DMS53 (cell line): ENCODE data around the gene TSR3.

Experiments used
- DNase-seq: peaks from one replicate; lab custom pipeline; 2025; lab: John Stamatoyannopoulos, UW

TSR3 gene

GRCh38 chr16:1323296-1324239, 28.1 kb downstream of the TSR3 start:
- peak; percentile 26 for DNase-seq

DNA sequence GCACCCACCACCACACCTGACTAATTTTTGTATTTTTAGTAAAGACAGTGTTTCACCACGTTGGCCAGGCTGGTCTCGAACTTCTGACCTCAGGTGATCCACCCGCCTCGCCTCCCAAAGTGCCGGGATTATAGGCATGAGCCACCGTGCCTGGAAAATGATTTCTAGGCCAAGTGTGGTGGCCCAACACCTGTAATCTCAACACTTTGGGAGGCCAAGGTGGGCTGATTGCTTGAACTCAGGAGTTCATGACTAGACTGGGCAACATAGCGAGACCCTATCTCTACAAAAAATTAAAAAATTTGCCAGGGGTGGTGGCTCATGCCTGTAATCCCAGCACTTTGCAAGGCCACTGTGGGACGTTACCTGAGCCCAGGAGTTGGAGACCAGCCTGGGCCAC, 29.3 kb downstream of the TSR3 start:
- no peak for DNase-seq

DNA sequence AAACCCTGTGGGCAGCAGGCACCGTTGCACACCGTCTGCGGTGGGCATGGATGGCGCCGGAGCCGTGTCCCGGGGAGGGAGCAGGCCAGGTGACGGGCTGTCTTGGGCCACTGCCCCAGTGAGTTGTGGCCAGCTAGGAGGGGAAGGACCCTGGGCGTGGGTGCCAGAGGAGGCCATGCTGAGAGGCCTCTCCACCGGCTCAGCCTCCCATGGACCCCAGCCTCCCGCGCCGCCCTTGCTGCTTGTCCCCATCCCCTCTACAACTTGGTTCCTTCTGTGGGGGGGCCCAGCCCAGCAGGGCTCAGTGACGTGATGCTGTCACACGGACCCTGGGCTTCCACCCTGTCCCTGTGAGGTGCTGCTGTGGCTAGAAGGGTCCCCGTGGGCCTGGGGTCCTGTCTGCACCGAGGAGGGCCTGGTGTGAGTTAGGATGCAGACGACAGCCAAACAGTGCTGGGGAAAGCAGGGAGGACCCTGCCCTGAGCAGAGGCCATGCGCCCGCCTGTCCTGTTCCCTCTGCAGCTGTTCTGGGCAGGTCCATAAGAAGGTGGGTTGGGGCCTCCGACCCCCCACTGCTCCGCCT, 30.9 kb downstream of the TSR3 start:
- no peak for DNase-seq

DNA sequence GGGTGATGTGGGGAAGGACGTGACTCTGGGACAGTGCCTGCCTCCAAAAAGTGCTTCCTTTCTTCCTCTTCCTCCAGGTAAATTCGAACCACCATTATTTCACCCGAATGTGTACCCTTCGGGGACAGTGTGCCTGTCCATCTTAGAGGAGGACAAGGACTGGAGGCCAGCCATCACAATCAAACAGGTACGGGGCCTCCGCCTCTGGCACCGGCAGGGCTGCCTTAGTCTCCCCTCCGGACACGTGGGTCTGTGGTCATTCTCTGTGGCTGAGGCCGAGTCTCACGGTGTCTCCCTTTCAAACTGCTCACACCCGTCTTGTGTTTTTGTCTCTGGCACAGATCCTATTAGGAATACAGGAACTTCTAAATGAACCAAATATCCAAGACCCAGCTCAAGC, 31.6 kb downstream of the TSR3 start:
- no peak for DNase-seq

DNA sequence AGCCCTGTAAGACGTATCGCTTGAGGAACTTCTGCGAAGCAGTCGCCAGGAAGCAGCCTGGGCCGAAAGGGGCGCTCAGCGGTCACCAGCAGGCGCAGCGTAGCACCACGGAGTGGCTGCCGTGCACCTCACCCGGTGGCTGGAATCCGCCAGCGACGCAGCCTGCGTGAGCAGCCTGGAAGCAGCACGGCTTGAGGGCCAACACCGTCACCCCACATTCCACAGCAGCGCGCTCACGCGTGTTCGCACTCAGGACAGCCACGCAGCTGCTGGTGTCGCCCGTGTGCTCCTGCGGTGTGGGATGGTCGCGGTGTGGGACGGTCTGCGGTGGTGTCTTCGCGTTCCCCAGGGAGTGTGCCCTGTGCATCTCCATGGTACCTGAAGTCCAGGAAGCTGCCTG, 32.6 kb downstream of the TSR3 start:
- no peak for DNase-seq

- DNase-seq, result no peak
These were observed 33.5 kb downstream of the TSR3 start for GRCh38 chr16:1318268-1318545.

DNA sequence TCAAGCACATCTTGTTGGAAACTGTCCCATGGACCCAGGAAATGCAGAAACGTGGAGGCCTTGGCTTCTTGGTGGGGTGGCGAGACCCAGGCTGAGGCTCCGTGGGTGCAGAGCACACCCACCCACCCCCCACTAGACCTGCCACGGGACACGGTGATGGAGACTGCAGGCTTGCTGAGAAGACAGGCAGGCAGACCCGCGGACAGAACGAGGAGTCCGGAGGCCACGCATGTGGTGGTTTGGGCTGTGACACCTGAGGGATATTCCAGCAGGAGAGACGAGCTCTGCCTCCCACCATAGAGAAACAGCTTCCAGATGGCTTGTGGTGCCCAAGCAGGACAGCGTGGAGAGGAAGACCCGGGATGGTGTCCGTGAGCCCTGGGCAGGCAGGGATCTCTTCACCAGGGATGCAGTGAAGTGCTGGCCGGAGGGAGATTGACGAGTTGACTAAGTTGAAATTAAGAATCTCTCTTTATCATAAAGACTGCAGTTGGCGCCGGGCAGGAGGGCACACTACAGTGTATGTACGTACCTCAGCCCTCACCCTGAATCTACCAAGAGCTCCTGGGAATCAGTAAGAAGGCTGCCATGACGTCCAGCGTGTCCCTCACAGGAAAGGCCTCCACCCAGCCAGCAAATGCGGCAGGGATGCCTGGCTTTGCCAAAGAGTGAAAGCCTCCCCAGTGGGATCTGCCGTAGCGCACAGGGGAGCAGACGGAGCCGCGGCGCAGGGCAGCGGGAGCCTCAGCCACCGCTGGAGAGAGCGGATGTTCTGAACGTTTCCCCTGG, 34.0 kb downstream of the TSR3 start:
- no peak for DNase-seq

- DNase-seq, result no peak
These were observed 35.7 kb downstream of the TSR3 start for GRCh38 chr16:1316033-1316405.

GRCh38 chr16:1315081-1316032, 36.3 kb downstream of the TSR3 start:
- no peak for DNase-seq

DNA sequence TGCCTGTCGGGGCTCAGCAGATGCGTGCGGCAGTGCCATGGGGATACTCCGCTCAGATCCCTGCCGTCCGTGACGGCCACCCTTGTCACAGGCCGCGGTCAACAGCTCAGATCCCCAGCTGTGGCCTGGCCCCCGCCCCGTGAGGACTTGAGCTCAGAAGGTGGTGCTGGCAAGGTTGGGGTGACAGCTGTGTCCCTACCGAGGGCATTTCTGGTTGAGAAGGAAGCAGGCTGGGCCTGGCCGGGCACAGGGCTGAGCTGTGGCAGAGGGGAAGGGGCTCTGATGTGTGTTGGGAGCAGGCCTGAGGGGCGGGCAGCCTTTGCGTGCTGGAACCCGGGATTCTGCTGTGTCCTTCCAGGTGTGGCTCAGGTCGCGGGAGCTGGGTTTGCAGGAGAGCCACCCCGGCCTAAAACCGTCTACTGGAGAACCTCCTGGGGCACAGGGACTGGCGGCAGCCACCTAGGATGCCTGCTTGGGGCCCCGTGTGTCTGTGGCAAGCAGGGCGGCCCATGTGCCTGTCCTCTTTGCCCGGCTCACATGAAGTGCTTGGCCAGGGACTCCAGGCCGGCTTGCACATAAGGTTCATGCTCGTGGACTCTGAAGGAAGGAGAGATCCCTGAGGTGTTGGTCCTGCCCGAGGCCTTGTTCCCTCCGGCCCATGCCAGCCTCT, 37.1 kb downstream of the TSR3 start:
- no peak for DNase-seq

DNA sequence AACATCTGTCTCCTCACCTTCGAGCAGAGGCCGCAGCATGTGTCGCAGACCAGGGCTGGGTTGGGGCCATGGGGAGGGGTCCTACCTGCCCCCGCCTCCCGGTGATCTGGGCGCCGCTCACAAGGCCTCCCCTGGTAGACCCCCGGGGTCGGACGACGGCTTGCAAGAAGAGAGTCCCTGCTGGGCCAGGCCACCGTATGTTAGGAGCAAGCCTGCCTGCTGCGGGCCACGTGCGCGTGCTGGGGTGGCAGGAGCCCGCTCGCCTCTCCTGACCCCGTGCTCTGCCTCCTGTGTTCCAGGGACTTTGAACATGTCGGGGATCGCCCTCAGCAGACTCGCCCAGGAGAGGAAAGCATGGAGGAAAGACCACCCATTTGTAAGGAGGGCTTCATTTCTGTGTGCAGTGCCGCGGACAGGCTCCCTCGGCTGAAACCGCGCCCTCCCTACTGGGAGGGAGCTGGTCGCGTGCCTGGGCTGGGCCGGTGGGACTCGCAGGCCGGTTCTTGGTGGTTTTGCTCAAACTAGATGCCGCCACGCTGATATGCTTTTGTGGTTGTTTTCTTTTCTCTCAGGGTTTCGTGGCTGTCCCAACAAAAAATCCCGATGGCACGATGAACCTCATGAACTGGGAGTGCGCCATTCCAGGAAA, 37.8 kb downstream of the TSR3 start:
- no peak for DNase-seq

GRCh38 chr16:1312903-1313302, 38.8 kb downstream of the TSR3 start:
- no peak for DNase-seq

GRCh38 chr16:1312467-1312816, 39.2 kb downstream of the TSR3 start:
- DNase-seq, result no peak

GRCh38 chr16:1311738-1312466, 39.8 kb downstream of the TSR3 start:
- no peak for DNase-seq

DNA sequence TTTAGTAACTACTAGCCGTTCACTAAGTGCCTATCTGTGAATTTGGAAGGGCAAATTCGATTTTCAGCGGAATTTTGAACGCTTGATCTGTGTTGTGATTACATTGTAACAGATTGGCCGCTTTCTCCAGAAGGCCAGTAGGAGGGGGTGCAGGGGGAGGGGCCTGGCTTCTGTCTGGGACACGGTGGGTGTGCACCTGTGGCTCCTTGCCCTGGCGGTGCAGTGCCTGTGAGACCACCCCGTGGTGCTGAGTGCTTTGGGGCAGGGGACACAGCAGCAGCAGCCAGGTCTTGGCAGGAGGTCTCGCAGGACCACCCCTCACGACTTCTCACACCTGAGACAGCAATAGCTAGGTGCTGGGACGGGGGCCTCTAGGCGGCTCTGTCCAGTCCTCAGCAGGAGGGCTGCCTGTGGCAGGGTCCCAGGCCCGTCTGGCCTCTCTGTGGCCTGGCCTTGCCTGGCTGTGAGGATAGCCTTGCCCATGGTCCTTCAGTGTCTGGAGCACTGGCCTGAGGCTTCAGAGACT, 40.4 kb downstream of the TSR3 start:
- no peak for DNase-seq

DNA sequence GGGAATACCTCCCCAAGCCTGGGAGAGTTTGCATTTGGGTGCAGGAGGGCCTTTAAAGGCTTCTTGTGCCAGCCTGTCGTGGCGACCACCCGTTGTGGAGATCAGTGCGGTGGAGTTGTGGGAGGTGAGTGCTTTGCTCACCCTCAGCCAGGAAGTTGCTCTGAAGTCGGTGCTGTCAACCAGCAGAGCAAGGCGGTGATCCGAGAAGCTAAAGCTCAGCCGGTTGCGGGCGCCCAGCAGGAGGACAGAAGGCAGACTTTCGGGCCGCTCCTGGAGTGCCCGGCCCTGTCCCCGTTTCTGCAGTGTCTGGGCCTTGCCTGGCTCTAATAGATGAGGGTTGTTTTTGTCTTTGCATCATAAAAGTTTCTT, 40.9 kb downstream of the TSR3 start:
- DNase-seq, result peak; percentile 38

DNA sequence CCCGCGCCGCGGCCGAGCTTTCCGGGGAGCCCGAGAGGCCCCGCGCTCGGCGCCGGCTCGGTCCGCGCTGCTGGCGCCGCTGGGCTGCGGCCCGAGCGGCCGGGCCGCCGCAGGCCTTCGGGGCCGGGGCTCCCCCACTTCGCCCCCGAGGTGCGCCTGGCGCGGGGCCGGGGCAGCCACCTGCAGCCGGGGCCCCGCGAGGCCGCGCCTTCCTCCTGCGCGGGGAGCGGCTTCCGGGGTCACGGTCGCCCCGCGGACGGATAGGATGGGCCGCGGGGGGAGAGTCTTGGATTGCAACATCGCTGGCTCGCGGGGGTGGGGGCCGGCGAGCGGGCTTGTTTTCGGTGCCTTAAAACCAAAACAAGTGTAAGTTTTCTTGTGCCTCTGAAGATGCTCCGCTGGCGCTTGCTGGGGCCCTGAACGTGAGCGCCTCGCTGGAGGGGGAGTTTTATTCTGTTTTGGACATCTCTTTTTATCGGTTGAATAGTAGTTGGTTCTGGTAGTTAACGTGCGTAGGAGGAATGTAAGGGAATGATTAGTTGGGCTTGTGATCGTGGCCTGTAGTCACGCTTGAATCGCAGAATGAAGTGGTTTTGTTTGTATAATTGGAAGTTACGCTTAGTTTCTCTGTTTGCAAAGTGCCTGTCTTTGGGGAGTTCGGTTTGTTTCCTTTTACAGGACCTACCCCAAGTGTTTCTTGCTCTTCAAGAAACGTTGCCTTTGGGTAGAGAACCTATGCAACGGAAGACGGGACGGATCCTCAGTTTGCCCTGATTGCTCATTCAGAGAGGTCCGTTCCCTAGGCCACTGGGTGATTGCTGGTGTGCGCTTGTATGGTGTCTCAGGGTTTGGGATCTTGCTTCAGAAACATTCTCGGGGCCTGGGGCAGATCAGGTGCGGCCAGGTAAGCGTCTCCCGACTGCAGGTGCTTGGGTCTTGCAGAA, 41.5 kb downstream of the TSR3 start:
- peak; percentile 58 for DNase-seq

GRCh38 chr16:1308977-1309885, 42.4 kb downstream of the TSR3 start, which contains the start of gene UBE2I:
Gene UBE2I (plus strand): TSS chr16:1309636. CDS start chr16:1314031, 4,395 bp downstream.
- DNase-seq, result peak; percentile 96
